ENCODE results near the gene MC3R.

DNA sequence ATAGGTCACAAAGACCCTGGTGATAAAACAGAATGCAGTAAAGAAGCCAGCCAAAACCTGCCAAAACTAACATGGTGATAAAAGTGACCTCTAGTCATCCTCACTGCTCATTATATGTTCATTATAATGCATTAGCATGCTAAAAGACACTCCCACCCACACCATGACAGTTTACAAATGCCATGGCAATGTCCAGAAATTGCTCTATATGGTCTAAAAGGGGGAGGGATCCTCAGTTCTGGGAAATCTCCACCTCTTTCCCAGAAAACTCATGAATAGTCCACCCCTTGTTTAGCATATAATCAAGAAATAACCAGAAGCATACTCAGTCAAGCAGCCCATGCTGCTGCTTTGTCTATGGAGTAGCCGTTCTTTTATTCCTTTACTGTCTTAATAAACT is 40.4 kb upstream of the MC3R start:
- TF ChIP-seq, protein P1, sequence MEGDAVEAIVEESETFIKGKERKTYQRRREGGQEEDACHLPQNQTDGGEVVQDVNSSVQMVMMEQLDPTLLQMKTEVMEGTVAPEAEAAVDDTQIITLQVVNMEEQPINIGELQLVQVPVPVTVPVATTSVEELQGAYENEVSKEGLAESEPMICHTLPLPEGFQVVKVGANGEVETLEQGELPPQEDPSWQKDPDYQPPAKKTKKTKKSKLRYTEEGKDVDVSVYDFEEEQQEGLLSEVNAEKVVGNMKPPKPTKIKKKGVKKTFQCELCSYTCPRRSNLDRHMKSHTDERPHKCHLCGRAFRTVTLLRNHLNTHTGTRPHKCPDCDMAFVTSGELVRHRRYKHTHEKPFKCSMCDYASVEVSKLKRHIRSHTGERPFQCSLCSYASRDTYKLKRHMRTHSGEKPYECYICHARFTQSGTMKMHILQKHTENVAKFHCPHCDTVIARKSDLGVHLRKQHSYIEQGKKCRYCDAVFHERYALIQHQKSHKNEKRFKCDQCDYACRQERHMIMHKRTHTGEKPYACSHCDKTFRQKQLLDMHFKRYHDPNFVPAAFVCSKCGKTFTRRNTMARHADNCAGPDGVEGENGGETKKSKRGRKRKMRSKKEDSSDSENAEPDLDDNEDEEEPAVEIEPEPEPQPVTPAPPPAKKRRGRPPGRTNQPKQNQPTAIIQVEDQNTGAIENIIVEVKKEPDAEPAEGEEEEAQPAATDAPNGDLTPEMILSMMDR (IDR thresholded peaks at IDR 0.05) = no peak
- TF ChIP-seq POLR2A (IDR thresholded peaks at IDR 0.05) = no peak

Data from body of pancreas (tissue), 4 donors.